G401 (cell line): Measurements from ENCODE around the gene MAP3K4. TPM values are rescaled to one million over a fixed set of nuclear protein-coding genes. Genes with fewer than 3 reads are reported as not detected.

Source experiments
- DNase-seq: peaks from one replicate; pipeline ENCODE4 v3.0.0-alpha.2; 2015; ENCODE audit warnings: low spot score
- in situ Hi-C: cut with HindIII; loops from 2 replicates; pipeline ENCODE4 v1.10.0; 2016; ENCODE audit warnings: low sequenced_read_pairs, mixed read lengths
- total RNA-seq: library from RNA; depleted of rRNA; stranded (reverse); fragments of >200 nt; shearing (Covaris generic); gene quantifications from 2 replicates; pipeline ENCODE4 v1.2.3, GENCODE V29; 2014

MAP3K4 gene
- total RNA-seq, 1 experiment from 2014 or later = 29.1 TPM

GRCh38 chr6:160992980-160993314 is 1.4 kb downstream of the MAP3K4 start:
- DNase-seq = no peak
- in situ Hi-C loops = no loop called here

GRCh38 chr6:160995271-160995670 is 3.7 kb downstream of the MAP3K4 start:
- DNase-seq = no peak
- in situ Hi-C loops = no loop called here

GRCh38 chr6:160996131-160996601 is 4.6 kb downstream of the MAP3K4 start:
- in situ Hi-C loops = no loop called here
- DNase-seq = peak; percentile 23

GRCh38 chr6:160998217-160998616 is 6.6 kb downstream of the MAP3K4 start:
- no peak for DNase-seq
- in situ Hi-C loops = no loop called here

GRCh38 chr6:160998766-160999165 is 7.2 kb downstream of the MAP3K4 start:
- DNase-seq = no peak
- in situ Hi-C loops = no loop called here

- in situ Hi-C loops = no loop called here
- DNase-seq = peak; percentile 91
Measured at GRCh38 chr6:160999516-160999915, 7.9 kb downstream of the MAP3K4 start.

- DNase-seq = no peak
- in situ Hi-C loops = no loop called here
Measured at GRCh38 chr6:161000632-161001031, 9.1 kb downstream of the MAP3K4 start.

- in situ Hi-C loops = no loop called here
- no peak for DNase-seq
Measured at GRCh38 chr6:161001421-161001820, 9.9 kb downstream of the MAP3K4 start.

- DNase-seq = no peak
- in situ Hi-C loops = no loop called here
Measured at GRCh38 chr6:161003336-161003735, 11.8 kb downstream of the MAP3K4 start.

- DNase-seq = no peak
- in situ Hi-C loops = no loop called here
Measured at GRCh38 chr6:161008245-161008644, 16.7 kb downstream of the MAP3K4 start.

- DNase-seq = no peak
- in situ Hi-C loops = no loop called here
Measured at GRCh38 chr6:161009991-161010390, 18.4 kb downstream of the MAP3K4 start.

GRCh38 chr6:161010418-161010817 is 18.8 kb downstream of the MAP3K4 start:
- DNase-seq = no peak
- in situ Hi-C loops = no loop called here

- in situ Hi-C loops = no loop called here
- DNase-seq = no peak
Measured at GRCh38 chr6:161011492-161012480, 20.2 kb downstream of the MAP3K4 start.

- in situ Hi-C loops = no loop called here
- no peak for DNase-seq
Measured at GRCh38 chr6:161013695-161014094, 22.1 kb downstream of the MAP3K4 start.

GRCh38 chr6:161017766-161018564 is 26.4 kb downstream of the MAP3K4 start:
- no peak for DNase-seq
- in situ Hi-C loops = no loop called here

GRCh38 chr6:161019324-161019839 is 27.8 kb downstream of the MAP3K4 start:
- in situ Hi-C loops = no loop called here
- no peak for DNase-seq

GRCh38 chr6:161021543-161021942 is 30.0 kb downstream of the MAP3K4 start:
- in situ Hi-C loops = no loop called here
- DNase-seq = no peak

GRCh38 chr6:161021998-161022743 is 30.6 kb downstream of the MAP3K4 start:
- in situ Hi-C loops = no loop called here
- no peak for DNase-seq

- in situ Hi-C loops = no loop called here
Measured at GRCh38 chr6:161023316-161023715, 31.7 kb downstream of the MAP3K4 start.

More at GRCh38 chr6:161023316-161023715, 31.7 kb downstream of the MAP3K4 start:
- no peak for DNase-seq
